ENCODE results near the gene CHST1. TPM values are rescaled to one million over a fixed set of nuclear protein-coding genes. Genes with fewer than 3 reads are reported as not detected.

Gene CHST1
- total RNA-seq, result 6.3 and 7.2 TPM in 2 replicates

GRCh38 chr11:45665206-45665932, at the start of gene CHST1:
Gene CHST1 (minus strand): TSS chr11:45665622. CDS start chr11:45650923, 14,699 bp downstream.

Other genes starting within 250 kb of the CHST1 start
- gene SLC35C1, start 139.5 kb upstream of the CHST1 start, total RNA-seq, result 13.8 and 32.9 TPM in 2 replicates
- 7.1 and 14.1 TPM in 2 replicates for gene CRY2, start 181.9 kb upstream of the CHST1 start, total RNA-seq
- gene MAPK8IP1, start 220.0 kb upstream of the CHST1 start, total RNA-seq, result 8.6 and 10.0 TPM in 2 replicates
- 0.23 TPM in 1 of 2 replicates, not detected in the other for gene FREY1, start 241.6 kb upstream of the CHST1 start, total RNA-seq

Data from pericardium fibroblast (primary cell).